HCT116 (cell line): ENCODE measurements around the gene MAP2K4. TPM values are rescaled to one million over a fixed set of nuclear protein-coding genes. Genes with fewer than 3 reads are reported as not detected.

Experiments used
- ATAC-seq: fragments of 200-7000 bp; cut with Tn5 transposase; 2 replicates; pipeline ENCODE4 v1.9.1; 2020; ENCODE audit warnings: mild to moderate bottlenecking, moderate library complexity
- BruUV-seq: library from RNA; stranded (reverse); fragments of 400-500 nt; replicated peaks from 2 replicates; lab custom pipeline; 2021; lab: Mats Ljungman, UMichigan
- CTCF ChIA-PET: fragments of 300-600 bp; sonication (Branson Sonifier 250); formaldehyde crosslinking; loops from one replicate; lab custom pipeline; 2021; ENCODE audit warnings: antibody characterized with exemption; lab: Charles Lee
- POLR2A ChIA-PET: fragments of 300-600, 350-600 bp; sonication (Branson Sonifier 250); formaldehyde crosslinking; loops from one replicate; lab custom pipeline; 2021; ENCODE audit warnings: antibody characterized with exemption; lab: Charles Lee
- RAD21 ChIA-PET, 2 experiments: fragments of 300-600 bp; sonication (Branson Sonifier 250); formaldehyde crosslinking; loops; one replicate each; lab custom pipeline; 2023; ENCODE audit warnings: low total read pairs in 2 of 2; ENCODE audit not compliant: uncharacterized antibody in 2 of 2, unreplicated experiment in 2 of 2, low non-redundant PET in 1 of 2; lab: Charles Lee
- DNase-seq: peaks from one replicate; pipeline ENCODE4 v3.0.0-alpha.2; 2010; ENCODE audit warnings: low read depth, low spot score
- H2AFZ ChIP-seq: fragments of 200-600 bp; shearing (Covaris generic), sonication (generic); 2 replicates; pipeline ENCODE4 v1.6.1; 2017; ENCODE audit warnings: low read depth, mixed run types, mixed read lengths, antibody characterized with exemption, low read length; ENCODE audit not compliant: poor library complexity, severe bottlenecking
- H3K27ac ChIP-seq: 2 replicates; pipeline ENCODE4 v1.5.1; 2012; ENCODE audit warnings: low read depth, low read length
- H3K27me3 ChIP-seq: fragments of 200-600 bp; sonication (generic); 2 replicates; pipeline ENCODE4 v1.6.1; 2016; ENCODE audit warnings: mixed run types, low read length, mixed read lengths; ENCODE audit not compliant: insufficient read depth
- H3K36me3 ChIP-seq, 2 experiments: fragments of 200-500 bp in 1 of 2; fragments of 200-600 bp in 1 of 2; sonication (Bioruptor generic) in 1 of 2; sonication (generic) in 1 of 2; 2 replicates each; pipeline versions ENCODE4 v1.5.1 to v1.6.1; 2014 to 2016; ENCODE audit warnings: low read length in 2 of 2, inconsistent platforms in 1 of 2, mixed read lengths in 1 of 2, mixed run types in 1 of 2; ENCODE audit not compliant: insufficient read depth in 2 of 2, control insufficient read depth in 1 of 2
- H3K4me1 ChIP-seq, 2 experiments: fragments of 200-600 bp in 1 of 2; sonication (generic) in 1 of 2; 2 replicates each; pipeline versions ENCODE4 v1.5.1 to v1.6.1; 2012 to 2017; ENCODE audit warnings: low read length in 2 of 2, inconsistent platforms in 1 of 2, mild to moderate bottlenecking in 1 of 2, mixed read lengths in 1 of 2, mixed run types in 1 of 2, moderate library complexity in 1 of 2; ENCODE audit not compliant: insufficient read depth in 2 of 2, control insufficient read depth in 1 of 2
- H3K4me2 ChIP-seq: fragments of 200-600 bp; sonication (generic); 2 replicates; pipeline ENCODE4 v1.6.1; 2017; ENCODE audit warnings: mixed run types, low read length, mixed read lengths
- H3K4me3 ChIP-seq, 2 experiments: fragments of 200-600 bp in 1 of 2; sonication (generic) in 1 of 2; replicated peaks in 1 of 2; 2 replicates each; pipeline ENCODE4 v1.5.1; 2011 to 2016; ENCODE audit warnings: low read length in 2 of 2, control low read depth in 1 of 2, low read depth in 1 of 2, mild to moderate bottlenecking in 1 of 2, mixed read lengths in 1 of 2, mixed run types in 1 of 2
- H3K79me2 ChIP-seq: fragments of 200-600 bp; sonication (generic); 2 replicates; pipeline ENCODE4 v1.6.1; 2017; ENCODE audit warnings: mild to moderate bottlenecking, mixed run types, low read length, moderate library complexity, mixed read lengths; ENCODE audit not compliant: insufficient read depth
- H3K9ac ChIP-seq: fragments of 200-600 bp; sonication (generic); 2 replicates; pipeline ENCODE4 v1.6.1; 2016; ENCODE audit warnings: low read length, mixed read lengths
- H3K9me2 ChIP-seq: fragments of 200-600 bp; sonication (generic), shearing (Covaris generic); 2 replicates; pipeline ENCODE4 v1.6.1; 2017; ENCODE audit warnings: mixed run types, mild to moderate bottlenecking, moderate library complexity; ENCODE audit not compliant: insufficient read depth
- H3K9me3 ChIP-seq, 2 experiments: fragments of 200-500 bp in 1 of 2; fragments of 200-600 bp in 1 of 2; sonication (Bioruptor generic) in 1 of 2; sonication (generic) in 1 of 2; 2 replicates each; pipeline ENCODE4 v1.6.1; 2014 to 2017; ENCODE audit warnings: low read length in 2 of 2, mixed read lengths in 2 of 2, inconsistent platforms in 1 of 2, low read depth in 1 of 2, mild to moderate bottlenecking in 1 of 2, mixed run types in 1 of 2, moderate library complexity in 1 of 2; ENCODE audit not compliant: control insufficient read depth in 1 of 2, insufficient read depth in 1 of 2
- H4K20me1 ChIP-seq: fragments of 200-600 bp; sonication (generic), shearing (Covaris generic); 2 replicates; pipeline ENCODE4 v1.6.1; 2017; ENCODE audit warnings: mixed run types, mild to moderate bottlenecking, moderate library complexity; ENCODE audit not compliant: insufficient read depth
- ATF3 ChIP-seq: IDR thresholded peaks from 2 replicates; pipeline ENCODE4 v1.6.1; 2012
- CBX3 ChIP-seq: IDR thresholded peaks from 2 replicates; pipeline ENCODE4 v1.6.1; 2012; ENCODE audit warnings: low read depth
- ELF1 ChIP-seq: IDR thresholded peaks from 2 replicates; pipeline ENCODE4 v1.6.1; 2012; ENCODE audit warnings: low read depth, borderline replicate concordance
- FOSL1 ChIP-seq: IDR thresholded peaks from 2 replicates; pipeline ENCODE4 v1.6.1; 2012; ENCODE audit warnings: low read depth
- JUND ChIP-seq: IDR thresholded peaks from 2 replicates; pipeline ENCODE4 v1.6.1; 2012
- POLR2A ChIP-seq: IDR thresholded peaks from 2 replicates; pipeline ENCODE4 v1.7.0; 2011; ENCODE audit warnings: borderline replicate concordance; ENCODE audit not compliant: insufficient read depth, insufficient read length; ENCODE audit errors: extremely low read depth
- RAD21 ChIP-seq: IDR thresholded peaks from 2 replicates; pipeline ENCODE4 v1.6.1; 2012; ENCODE audit warnings: low read depth, mild to moderate bottlenecking
- SIN3A ChIP-seq: IDR thresholded peaks from 2 replicates; pipeline ENCODE4 v1.6.1; 2012; ENCODE audit warnings: low read depth
- SRF ChIP-seq: IDR thresholded peaks from 2 replicates; pipeline ENCODE4 v1.6.1; 2012; ENCODE audit warnings: low read depth
- TCF7L2 ChIP-seq: IDR thresholded peaks from 2 replicates; pipeline ENCODE4 v1.7.0; 2011; ENCODE audit warnings: borderline replicate concordance, inconsistent platforms; ENCODE audit not compliant: insufficient read depth, insufficient read length; ENCODE audit errors: extremely low read depth
- ZBTB33 ChIP-seq: IDR thresholded peaks from 2 replicates; pipeline ENCODE4 v1.6.1; 2011; ENCODE audit warnings: mild to moderate bottlenecking, low read length, moderate library complexity; ENCODE audit not compliant: insufficient replicate concordance; ENCODE audit errors: extremely low read depth
- ZFX ChIP-seq: fragments of 450-650 bp; IDR thresholded peaks from 2 replicates; pipeline ENCODE4 v1.6.1; 2017
- ZNF274 ChIP-seq: fragments of 200-500 bp; sonication (Bioruptor generic); IDR thresholded peaks from 2 replicates; pipeline ENCODE4 v1.6.1; 2014; ENCODE audit warnings: mild to moderate bottlenecking, low read depth, low read length, inconsistent platforms
- intact Hi-C: fragments of 100-400 bp; cut with micrococcal nuclease; formaldehyde crosslinking; loops from 2 replicates; pipeline ENCODE4 v1.10.0; 2022
- total RNA-seq: library from RNA; stranded (reverse); gene quantifications from one replicate; pipeline ENCODE4 v1.2.1, GENCODE V29; 2021; ENCODE audit not compliant: unreplicated experiment

Gene MAP2K4
- total RNA-seq, 1 experiment from 2014 or later: 42.3 TPM

GRCh38 chr17:12034538-12034937, 13.9 kb downstream of the MAP2K4 start (continued):
- TF ChIP-seq SRF: no peak
- TF ChIP-seq TCF7L2: no peak

GRCh38 chr17:12035673-12036072, 15.0 kb downstream of the MAP2K4 start:
- CTCF ChIA-PET: no interaction called here
- POLR2A ChIA-PET: no interaction called here
- Histone ChIP-seq H3K9me3 (no peaks in the 10 kb centered on the region), H3K27ac (no peak overlapping the region), H3K4me2 (no peak overlapping the region), H3K27me3 (no peaks in the 10 kb centered on the region), H3K9ac (no peak overlapping the region), H3K4me1 (peaks cover 26 to 39% of the 10 kb centered on the region in 2 experiments), H3K4me3 (no peak overlapping the region), H2AFZ (no peak overlapping the region), H4K20me1 (peaks cover 10% of the 10 kb centered on the region; the same call in 1 of the 2 replicates), H3K36me3 (0 out of 4 replicates have a peak, but pooled peaks cover 0 to 6% of the 10 kb centered on the region in 2 experiments), H3K79me2 (peaks cover 95% of the 10 kb centered on the region), H3K9me2 (no peaks in the 10 kb centered on the region)
- intact Hi-C loops: no loop called here
- RAD21 ChIA-PET: no interaction called here
- TF ChIP-seq CBX3 (no peak), ZFX (no peak), FOSL1 (no peak), ZBTB33 (no peak), POLR2A (no peak), RAD21 (no peak), JUND (no peak), ZNF274 (no peak), ATF3 (no peak), SIN3A (no peak), ELF1 (no peak)
- BruUV-seq: no TSS peak
- ATAC-seq (no peak), DNase-seq (no peak)
